Peyer's patch (tissue), 4 donors: ENCODE data around the gene GHRL. TPM values are rescaled to one million over a fixed set of nuclear protein-coding genes. Genes with fewer than 3 reads are reported as not detected.
A peak's percentile ranks its signal among the peaks of the same experiment; 100 is the strongest.

Experiments
- DNase-seq, 3 donors: peaks; one replicate each; pipeline ENCODE4 v3.0.0-alpha.2; 2017 to 2019
- H3K27ac ChIP-seq, 4 donors: fragments of 200-600 bp; sonication (generic); one replicate each; pipeline ENCODE4 v1.5.1; 2016 to 2019
- H3K27me3 ChIP-seq, 2 donors: fragments of 200-600 bp; sonication (generic); one replicate each; pipeline ENCODE4 v1.5.1; 2019
- H3K36me3 ChIP-seq, 3 donors: fragments of 200-600 bp; sonication (generic); one replicate each; pipeline ENCODE4 v1.5.1; 2016 to 2019
- H3K4me1 ChIP-seq, 4 donors: fragments of 200-600 bp; sonication (generic); one replicate each; pipeline ENCODE4 v1.5.1; 2016 to 2019
- H3K4me3 ChIP-seq, 4 donors: fragments of 200-600 bp; sonication (generic); 1 replicate in 3 of 4; 2 replicates in 1 of 4; pipeline ENCODE4 v1.5.1; 2016 to 2019; ENCODE audit warnings: mild to moderate bottlenecking in 1 of 4
- H3K9me3 ChIP-seq, 4 donors: fragments of 200-600 bp; sonication (generic); one replicate each; pipeline ENCODE4 v1.5.1; 2016 to 2019; ENCODE audit warnings: mild to moderate bottlenecking in 1 of 4
- POLR2A ChIP-seq, 2 donors: fragments of 450-650 bp; IDR thresholded peaks; one replicate each; pipeline ENCODE4 v1.5.1; 2017; ENCODE audit warnings: antibody characterized with exemption in 2 of 2, mild to moderate bottlenecking in 2 of 2, moderate library complexity in 2 of 2
- total RNA-seq, 4 donors: library from RNA; depleted of rRNA; stranded (reverse); fragments of >200 nt; gene quantifications; one replicate each; pipeline ENCODE4 v1.1.0, GENCODE V29; 2016
- TF ChIP-seq, protein P1 (sequence below), 6 experiments: fragments of 450-650 bp in 4 of 6; fragments of 200-600 bp in 2 of 6; sonication (generic) in 1 of 6; IDR thresholded peaks; one replicate each; pipeline ENCODE4 v1.5.1; 2017 to 2019; ENCODE audit warnings: antibody characterized with exemption in 6 of 6, mild to moderate bottlenecking in 3 of 6, moderate library complexity in 1 of 6

The GHRL gene
- total RNA-seq, 4 donors from 2014 or later: 1.6 to 2.9 TPM; not detected in 2

DNA sequence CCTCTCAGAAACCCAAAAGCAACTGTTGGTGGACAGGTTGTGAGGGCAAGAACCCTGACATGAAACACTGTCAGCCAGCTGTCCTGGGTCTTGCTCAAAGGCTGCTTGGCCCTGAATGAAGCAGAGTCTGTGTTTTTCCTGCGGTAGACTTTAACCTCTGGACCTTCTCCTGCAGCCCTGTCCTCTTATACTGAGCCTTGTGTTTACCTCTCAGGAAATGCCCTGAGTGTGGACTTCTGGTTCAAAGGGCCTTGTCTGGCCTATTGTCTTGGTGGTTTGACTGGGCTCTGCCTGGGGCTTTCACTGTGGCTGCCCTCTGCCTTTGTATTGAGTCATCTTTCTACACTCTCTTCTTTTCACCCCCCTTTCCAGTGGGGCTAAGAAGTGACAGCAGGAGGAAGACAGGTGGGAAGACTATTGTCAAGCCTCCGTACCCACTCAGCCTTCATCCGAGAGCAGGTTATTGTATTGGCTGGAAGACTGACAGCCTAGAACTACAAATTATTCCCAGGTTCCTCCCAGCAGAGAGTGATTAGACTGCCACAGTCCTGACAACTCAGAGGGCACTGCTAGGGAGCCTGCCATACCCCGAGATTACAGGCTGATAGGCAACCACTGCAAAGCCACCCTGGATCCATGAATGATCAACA is 24.7 kb upstream of the GHRL start:
- Histone ChIP-seq H3K36me3 (peaks cover 0 to 58% (median 0%) of the 10 kb centered on the region in 3 donors), H3K27ac (peak overlapping the region in 2 of 4 donors; percentile 65), H3K27me3 (no peaks in the 10 kb centered on the region), H3K9me3 (no peaks in the 10 kb centered on the region), H3K4me1 (peaks cover 0 to 27% (median 4%) of the 10 kb centered on the region in 4 donors), H3K4me3 (no peak overlapping the region)
- no peak for TF ChIP-seq POLR2A (IDR thresholded peaks at IDR 0.05)
- DNase-seq: peak in 1 of 3 donors; percentile 74

DNA sequence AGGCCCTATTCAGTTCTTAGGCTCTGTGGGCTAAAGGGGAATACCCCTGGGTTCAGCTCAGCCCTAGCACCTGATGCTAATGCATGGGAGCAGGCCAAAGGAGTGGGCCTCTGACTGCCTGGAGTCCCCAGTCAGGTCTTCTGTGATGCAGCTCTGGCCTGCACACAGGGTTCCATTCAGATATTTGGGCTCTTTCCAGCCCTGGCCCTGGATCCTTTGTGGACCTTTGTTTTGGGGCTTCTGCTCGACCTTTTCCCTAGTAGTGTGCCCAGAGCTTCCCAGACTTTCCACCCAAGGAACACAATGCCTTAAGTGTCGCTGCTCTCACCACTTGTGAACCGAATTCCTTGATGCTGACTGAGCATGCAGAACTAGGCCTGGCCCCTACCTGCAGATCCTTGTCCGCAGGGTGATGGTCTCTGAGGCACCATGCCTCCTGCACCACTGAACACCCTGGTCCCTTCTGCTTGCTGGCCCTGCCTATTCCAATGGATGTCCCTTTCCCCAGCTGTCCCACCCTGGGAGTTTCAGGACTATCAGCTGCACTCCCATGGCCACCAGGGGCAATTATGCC is 23.1 kb upstream of the GHRL start:
- no peaks in the 10 kb centered on the region for H3K9me3 ChIP-seq
- no peaks in the 10 kb centered on the region for H3K27me3 ChIP-seq
- no peak overlapping the region for H3K4me3 ChIP-seq
- peaks cover 0 to 27% (median 4%) of the 10 kb centered on the region in 4 donors for H3K4me1 ChIP-seq
- DNase-seq: no peak
- TF ChIP-seq, protein P1, sequence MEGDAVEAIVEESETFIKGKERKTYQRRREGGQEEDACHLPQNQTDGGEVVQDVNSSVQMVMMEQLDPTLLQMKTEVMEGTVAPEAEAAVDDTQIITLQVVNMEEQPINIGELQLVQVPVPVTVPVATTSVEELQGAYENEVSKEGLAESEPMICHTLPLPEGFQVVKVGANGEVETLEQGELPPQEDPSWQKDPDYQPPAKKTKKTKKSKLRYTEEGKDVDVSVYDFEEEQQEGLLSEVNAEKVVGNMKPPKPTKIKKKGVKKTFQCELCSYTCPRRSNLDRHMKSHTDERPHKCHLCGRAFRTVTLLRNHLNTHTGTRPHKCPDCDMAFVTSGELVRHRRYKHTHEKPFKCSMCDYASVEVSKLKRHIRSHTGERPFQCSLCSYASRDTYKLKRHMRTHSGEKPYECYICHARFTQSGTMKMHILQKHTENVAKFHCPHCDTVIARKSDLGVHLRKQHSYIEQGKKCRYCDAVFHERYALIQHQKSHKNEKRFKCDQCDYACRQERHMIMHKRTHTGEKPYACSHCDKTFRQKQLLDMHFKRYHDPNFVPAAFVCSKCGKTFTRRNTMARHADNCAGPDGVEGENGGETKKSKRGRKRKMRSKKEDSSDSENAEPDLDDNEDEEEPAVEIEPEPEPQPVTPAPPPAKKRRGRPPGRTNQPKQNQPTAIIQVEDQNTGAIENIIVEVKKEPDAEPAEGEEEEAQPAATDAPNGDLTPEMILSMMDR (IDR thresholded peaks at IDR 0.05): no peak
- TF ChIP-seq POLR2A (IDR thresholded peaks at IDR 0.05): no peak
- H3K36me3 ChIP-seq: peaks cover 0 to 74% (median 0%) of the 10 kb centered on the region in 3 donors
- no peak overlapping the region for H3K27ac ChIP-seq

DNA sequence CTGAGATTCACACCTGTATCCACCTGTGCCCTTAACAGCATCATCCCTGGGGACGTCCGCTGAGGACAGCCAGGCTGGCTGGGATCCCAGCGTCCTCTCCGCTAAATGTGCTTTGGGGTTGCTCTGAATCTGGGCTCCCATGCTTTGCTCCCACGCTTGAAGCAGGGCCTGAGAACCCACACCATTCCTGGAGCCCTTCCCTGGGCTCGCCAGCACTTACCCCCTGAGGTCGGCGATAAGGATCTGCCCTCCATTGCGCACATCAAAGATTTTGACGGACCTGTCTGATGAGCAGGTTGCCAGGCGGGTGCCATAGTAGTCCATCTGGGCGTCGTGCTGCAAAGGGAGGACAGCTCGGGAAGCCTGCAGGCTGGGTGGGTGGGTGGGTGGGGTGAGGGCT is 22.4 kb upstream of the GHRL start:
- Histone ChIP-seq H3K9me3 (no peaks in the 10 kb centered on the region), H3K36me3 (peaks cover 0 to 81% (median 0%) of the 10 kb centered on the region in 3 donors), H3K27ac (no peak overlapping the region), H3K4me1 (peaks cover 0 to 24% (median 3%) of the 10 kb centered on the region in 4 donors), H3K27me3 (no peaks in the 10 kb centered on the region), H3K4me3 (no peak overlapping the region)
- no peak for DNase-seq
- no peak for TF ChIP-seq POLR2A (IDR thresholded peaks at IDR 0.05)
- TF ChIP-seq, protein P1 (IDR thresholded peaks at IDR 0.05): no peak

DNA sequence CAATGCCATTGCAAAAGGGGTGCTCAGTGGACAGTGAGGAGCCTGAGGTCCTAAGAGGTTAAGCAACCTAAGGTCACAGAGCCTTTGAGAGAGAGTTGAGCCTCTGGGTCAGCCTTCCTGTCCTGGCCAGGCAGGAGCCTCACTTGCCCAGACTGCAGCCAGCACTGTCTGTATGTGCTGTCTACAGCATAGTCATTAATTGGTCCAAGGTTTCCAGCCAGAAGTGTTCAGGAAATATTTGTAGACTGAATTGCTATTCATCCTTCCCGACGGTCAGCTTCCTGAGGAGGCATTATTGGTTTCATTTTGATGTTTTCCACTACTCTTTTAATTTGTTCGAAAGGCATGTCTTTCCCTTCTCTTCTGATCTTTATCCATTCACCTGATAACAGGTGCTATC is 20.1 kb upstream of the GHRL start:
- H3K27me3 ChIP-seq: no peaks in the 10 kb centered on the region
- no peak for DNase-seq
- H3K36me3 ChIP-seq: peaks cover 0 to 90% (median 0%) of the 10 kb centered on the region in 3 donors
- H3K4me1 ChIP-seq: peaks cover 0 to 4% (median 0%) of the 10 kb centered on the region in 4 donors
- H3K4me3 ChIP-seq: no peak overlapping the region
- no peaks in the 10 kb centered on the region for H3K9me3 ChIP-seq
- no peak overlapping the region for H3K27ac ChIP-seq
- TF ChIP-seq POLR2A (IDR thresholded peaks at IDR 0.05): no peak
- TF ChIP-seq, protein P1 (IDR thresholded peaks at IDR 0.05): no peak

DNA sequence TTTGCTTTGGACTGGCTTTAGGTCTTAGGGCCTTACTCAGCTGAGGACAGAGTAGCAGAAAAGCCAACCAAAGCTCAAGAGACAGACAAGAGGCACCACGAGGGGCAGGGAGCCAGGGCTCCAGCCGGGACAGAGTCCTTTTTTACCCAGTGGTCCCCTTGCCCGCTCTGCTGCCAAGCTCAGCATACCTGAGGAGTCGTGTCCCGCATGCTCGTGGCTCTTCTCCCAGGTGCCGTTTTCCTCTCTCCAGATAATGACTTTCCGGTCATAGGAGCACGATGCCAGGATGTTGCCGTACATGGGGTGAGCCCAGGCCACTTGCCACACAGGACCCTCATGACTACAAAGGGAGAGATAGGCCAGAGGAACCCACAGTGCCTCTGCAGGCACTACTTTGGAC is 19.6 kb upstream of the GHRL start:
- DNase-seq: no peak
- Histone ChIP-seq H3K9me3 (no peaks in the 10 kb centered on the region), H3K4me3 (no peak overlapping the region), H3K27ac (no peak overlapping the region), H3K36me3 (peaks cover 0 to 90% (median 0%) of the 10 kb centered on the region in 3 donors), H3K27me3 (no peaks in the 10 kb centered on the region), H3K4me1 (no peaks in the 10 kb centered on the region)
- TF ChIP-seq, protein P1 (IDR thresholded peaks at IDR 0.05): no peak
- no peak for TF ChIP-seq POLR2A (IDR thresholded peaks at IDR 0.05)

DNA sequence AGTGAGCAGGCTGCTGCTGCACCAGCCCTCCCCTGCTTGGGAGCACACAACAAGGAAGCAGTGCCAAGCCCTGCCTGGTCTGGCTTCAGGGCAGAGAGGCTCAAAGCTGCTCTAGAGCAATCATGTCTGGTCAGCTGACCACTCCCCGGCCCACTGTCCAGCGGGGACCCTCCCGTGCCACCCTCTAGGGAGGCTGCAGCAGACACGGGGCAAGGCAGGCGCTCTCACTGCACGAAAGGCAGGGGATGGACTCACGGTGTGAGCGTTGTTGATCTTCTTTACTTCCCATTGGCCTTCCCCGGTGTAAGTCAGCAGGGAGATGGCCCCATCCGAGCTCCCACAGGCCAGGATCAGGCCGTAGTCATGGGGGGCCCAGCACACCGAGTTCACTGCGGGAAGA is 19.0 kb upstream of the GHRL start:
- H3K27ac ChIP-seq: no peak overlapping the region
- DNase-seq: no peak
- peaks cover 0 to 92% (median 0%) of the 10 kb centered on the region in 3 donors for H3K36me3 ChIP-seq

More for the DNA sequence above, 19.0 kb upstream of the GHRL start:
- no peak overlapping the region for H3K4me3 ChIP-seq
- TF ChIP-seq, protein P1 (IDR thresholded peaks at IDR 0.05): no peak
- TF ChIP-seq POLR2A (IDR thresholded peaks at IDR 0.05): no peak
- H3K4me1 ChIP-seq: no peaks in the 10 kb centered on the region
- no peaks in the 10 kb centered on the region for H3K9me3 ChIP-seq
- no peaks in the 10 kb centered on the region for H3K27me3 ChIP-seq
